GM21381 (cell line): ENCODE results near the gene AKR1E2.

Experiments
- ATAC-seq: cut with Tn5 transposase; IDR thresholded peaks from one replicate; pipeline ENCODE4 v1.9.1; 2021; ENCODE audit warnings: mild to moderate bottlenecking, moderate library complexity; ENCODE audit not compliant: unreplicated experiment

The AKR1E2 gene

GRCh38 chr10:4889959-4890358 lies 64.0 kb downstream of the AKR1E2 start:
- ATAC-seq = no peak

- no peak for ATAC-seq
Observed at GRCh38 chr10:4892681-4893080, 66.7 kb downstream of the AKR1E2 start.

- no peak for ATAC-seq
Observed at GRCh38 chr10:4894335-4894734, 68.3 kb downstream of the AKR1E2 start.
